GM23248 (cell line): ENCODE data around the gene PSMC5.

Experiments used
- EZH2 ChIP-seq: fragments of 200-600 bp; sonication (generic); IDR thresholded peaks from 2 replicates; pipeline ENCODE4 v1.6.1; 2018; ENCODE audit warnings: antibody characterized with exemption, mild to moderate bottlenecking; ENCODE audit not compliant: insufficient read depth, poor library complexity, severe bottlenecking
- EZH2phosphoT487 ChIP-seq: fragments of 200-600 bp; sonication (generic); IDR thresholded peaks from 2 replicates; pipeline ENCODE4 v1.6.1; 2018; ENCODE audit warnings: antibody characterized with exemption, moderate library complexity, mild to moderate bottlenecking, low read depth; ENCODE audit not compliant: insufficient read depth

DNA sequence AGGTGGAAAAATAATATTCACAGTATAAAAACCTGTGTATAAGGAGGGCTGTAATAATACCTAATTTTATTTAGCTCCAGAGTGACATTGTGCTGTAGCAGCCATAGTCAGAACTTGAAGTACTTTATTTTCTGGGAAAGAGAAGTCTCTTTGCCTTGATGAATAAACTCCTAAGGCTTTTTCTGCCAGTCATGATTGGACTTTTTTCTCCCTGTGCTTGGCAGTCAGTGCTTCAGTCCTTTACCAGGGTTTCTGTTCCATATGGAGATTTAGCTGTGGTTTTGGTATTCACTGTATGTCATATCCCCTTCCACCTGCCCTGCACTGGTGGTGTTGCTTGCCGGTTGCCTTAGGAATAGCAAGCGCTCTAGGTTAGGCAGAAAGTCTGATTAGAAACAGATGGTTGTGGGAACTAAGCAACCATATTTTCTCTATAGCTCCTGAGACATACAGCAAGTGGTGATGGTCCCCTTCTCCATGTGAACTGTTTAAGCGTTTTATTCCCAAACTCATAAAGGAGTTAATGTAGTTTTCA is 28.6 kb upstream of the PSMC5 start:
- TF ChIP-seq EZH2 (no peak), EZH2phosphoT487 (no peak)
